Inferior parietal cortex (tissue), 1 donor: ENCODE results near the gene SPAG16.

Experiments
- DNase-seq: peaks from one replicate; pipeline ENCODE4 v3.0.0-alpha.2; 2016; ENCODE audit errors: extremely low spot score

The SPAG16 gene

GRCh38 chr2:214261683-214262082 is 977.4 kb downstream of the SPAG16 start:
- no peak for DNase-seq

GRCh38 chr2:214264171-214264570 is 979.9 kb downstream of the SPAG16 start:
- no peak for DNase-seq

- no peak for DNase-seq
Measured at GRCh38 chr2:214265991-214266489, 981.8 kb downstream of the SPAG16 start.

- DNase-seq, result no peak
Measured at GRCh38 chr2:214277880-214278279, 993.6 kb downstream of the SPAG16 start.

GRCh38 chr2:214286011-214286410 is 1001.7 kb downstream of the SPAG16 start:
- DNase-seq, result no peak

- DNase-seq, result no peak
Measured at GRCh38 chr2:214293593-214293992, 1009.3 kb downstream of the SPAG16 start.

- no peak for DNase-seq
Measured at GRCh38 chr2:214294426-214294825, 1010.2 kb downstream of the SPAG16 start.

GRCh38 chr2:214297423-214297822 is 1013.2 kb downstream of the SPAG16 start:
- no peak for DNase-seq

GRCh38 chr2:214310319-214310718 is 1026.1 kb downstream of the SPAG16 start:
- DNase-seq, result no peak

- DNase-seq, result no peak
Measured at GRCh38 chr2:214311031-214311533, 1026.8 kb downstream of the SPAG16 start.

- no peak for DNase-seq
Measured at GRCh38 chr2:214311931-214312749, 1027.9 kb downstream of the SPAG16 start.

GRCh38 chr2:214315324-214315723 is 1031.1 kb downstream of the SPAG16 start:
- no peak for DNase-seq

- DNase-seq, result no peak
Measured at GRCh38 chr2:214320211-214320610, 1035.9 kb downstream of the SPAG16 start.

- no peak for DNase-seq
Measured at GRCh38 chr2:214322662-214323061, 1038.4 kb downstream of the SPAG16 start.

GRCh38 chr2:214325404-214325803 is 1041.1 kb downstream of the SPAG16 start:
- no peak for DNase-seq

GRCh38 chr2:214328941-214329340 is 1044.7 kb downstream of the SPAG16 start:
- peak; percentile 92 for DNase-seq

- no peak for DNase-seq
Measured at GRCh38 chr2:214341646-214342045, 1057.4 kb downstream of the SPAG16 start.

- DNase-seq, result no peak
Measured at GRCh38 chr2:214358506-214358905, 1074.2 kb downstream of the SPAG16 start.

- DNase-seq, result no peak
Measured at GRCh38 chr2:214361116-214361515, 1076.9 kb downstream of the SPAG16 start.

GRCh38 chr2:214365549-214365948 is 1081.3 kb downstream of the SPAG16 start:
- DNase-seq, result no peak

- no peak for DNase-seq
Measured at GRCh38 chr2:214367171-214367570, 1082.9 kb downstream of the SPAG16 start.

GRCh38 chr2:214376618-214377285 is 1092.5 kb downstream of the SPAG16 start:
- DNase-seq, result no peak

GRCh38 chr2:214377286-214377624 is 1093.0 kb downstream of the SPAG16 start:
- no peak for DNase-seq
